Stimulated activated memory B cell treated with anti-CD40 and anti-IgM and Interleukin-4, amounts not matched to agents 10 μg/mL and 1 μg/mL and 100 μg/mL, for 72 hours (primary cell): ENCODE measurements around the gene TBCC.
"Not testable (repeated sequence)": the region's sequence is repeated elsewhere in the genome, so short reads cannot be mapped to it uniquely, and the experiment has no call there.

ENCODE experiments used
- ATAC-seq: fragments of 150-1000 bp; cut with Tn5 transposase; 2 replicates; pipeline ENCODE4 v1.10.0; 2021
- H3K27ac Mint-ChIP-seq: one replicate; pipeline ENCODE4 v1.8.0; 2022; ENCODE audit warnings: mild to moderate bottlenecking, mixed read lengths
- H3K27me3 Mint-ChIP-seq: one replicate; pipeline ENCODE4 v1.8.0; 2022; ENCODE audit warnings: mixed read lengths
- H3K36me3 Mint-ChIP-seq: one replicate; pipeline ENCODE4 v1.8.0; 2022; ENCODE audit warnings: mixed read lengths
- H3K4me1 Mint-ChIP-seq: one replicate; pipeline ENCODE4 v1.8.0; 2022; ENCODE audit warnings: mixed read lengths
- H3K4me3 Mint-ChIP-seq: one replicate; pipeline ENCODE4 v1.8.0; 2022; ENCODE audit warnings: mild to moderate bottlenecking, moderate library complexity, mixed read lengths
- H3K9me3 Mint-ChIP-seq: one replicate; pipeline ENCODE4 v1.8.0; 2022; ENCODE audit warnings: mixed read lengths

TBCC gene

GRCh38 chr6:42779521-42779920, 33.6 kb upstream of the TBCC start:
- peaks cover 6% of the 10 kb centered on the region for H3K36me3 Mint-ChIP-seq
- no peaks in the 10 kb centered on the region for H3K9me3 Mint-ChIP-seq
- no peak overlapping the region for H3K27ac Mint-ChIP-seq
- H3K4me3 Mint-ChIP-seq: no peak overlapping the region
- H3K27me3 Mint-ChIP-seq: no peaks in the 10 kb centered on the region
- ATAC-seq: no peak
- H3K4me1 Mint-ChIP-seq: peaks cover 50% of the 10 kb centered on the region

- Mint-ChIP-seq H3K36me3 (no peaks in the 10 kb centered on the region), H3K4me3 (no peak overlapping the region), H3K4me1 (peaks cover 62% of the 10 kb centered on the region), H3K9me3 (no peaks in the 10 kb centered on the region), H3K27ac (no peak overlapping the region), H3K27me3 (no peaks in the 10 kb centered on the region)
- no peak for ATAC-seq
Observed at GRCh38 chr6:42778122-42778521, 32.2 kb upstream of the TBCC start.

- peak; percentile 63 for ATAC-seq
- H3K9me3 Mint-ChIP-seq: no peaks in the 10 kb centered on the region
- peaks cover 68% of the 10 kb centered on the region for H3K4me1 Mint-ChIP-seq
- H3K27me3 Mint-ChIP-seq: no peaks in the 10 kb centered on the region
- no peak overlapping the region for H3K27ac Mint-ChIP-seq
- peak overlapping the region; percentile 38 for H3K4me3 Mint-ChIP-seq
- H3K36me3 Mint-ChIP-seq: no peaks in the 10 kb centered on the region
Observed at GRCh38 chr6:42777126-42777822, 31.4 kb upstream of the TBCC start.

- H3K27me3 Mint-ChIP-seq, H3K36me3 Mint-ChIP-seq, H3K9me3 Mint-ChIP-seq: not testable (repeated sequence)
- peaks cover 80% of the 10 kb centered on the region for H3K4me1 Mint-ChIP-seq
- ATAC-seq: peak; percentile 87
- peak overlapping the region; percentile 96 for H3K27ac Mint-ChIP-seq
- H3K4me3 Mint-ChIP-seq: peak overlapping the region; percentile 83
Observed at GRCh38 chr6:42774821-42775487, 29.1 kb upstream of the TBCC start.

GRCh38 chr6:42774201-42774600, 28.3 kb upstream of the TBCC start:
- Mint-ChIP-seq H3K27ac (peak overlapping the region; percentile 96), H3K4me3 (peak overlapping the region; percentile 83), H3K27me3 (no peaks in the 10 kb centered on the region), H3K36me3 (no peaks in the 10 kb centered on the region), H3K4me1 (peaks cover 77% of the 10 kb centered on the region), H3K9me3 (no peaks in the 10 kb centered on the region)
- ATAC-seq: no peak

GRCh38 chr6:42771741-42772100, 25.8 kb upstream of the TBCC start:
- Mint-ChIP-seq H3K27me3 (no peaks in the 10 kb centered on the region), H3K4me1 (peaks cover 64% of the 10 kb centered on the region), H3K9me3 (no peaks in the 10 kb centered on the region), H3K4me3 (peak overlapping the region; percentile 52), H3K36me3 (peaks cover 17% of the 10 kb centered on the region), H3K27ac (peak overlapping the region; percentile 100)
- no peak for ATAC-seq

- Mint-ChIP-seq H3K4me1 (peaks cover 54% of the 10 kb centered on the region), H3K9me3 (no peaks in the 10 kb centered on the region), H3K36me3 (peaks cover 27% of the 10 kb centered on the region), H3K27me3 (no peaks in the 10 kb centered on the region), H3K4me3 (no peak overlapping the region), H3K27ac (peak overlapping the region; percentile 100)
- no peak for ATAC-seq
Observed at GRCh38 chr6:42769836-42770235, 23.9 kb upstream of the TBCC start.

GRCh38 chr6:42769051-42769450, 23.1 kb upstream of the TBCC start:
- H3K27me3 Mint-ChIP-seq: no peaks in the 10 kb centered on the region
- peaks cover 27% of the 10 kb centered on the region for H3K36me3 Mint-ChIP-seq
- peaks cover 47% of the 10 kb centered on the region for H3K4me1 Mint-ChIP-seq
- no peak for ATAC-seq
- no peaks in the 10 kb centered on the region for H3K9me3 Mint-ChIP-seq
- H3K27ac Mint-ChIP-seq: no peak overlapping the region
- H3K4me3 Mint-ChIP-seq: no peak overlapping the region

GRCh38 chr6:42766163-42766670, 20.3 kb upstream of the TBCC start:
- Mint-ChIP-seq H3K36me3 (peaks cover 27% of the 10 kb centered on the region), H3K9me3 (no peaks in the 10 kb centered on the region), H3K27ac (peak overlapping the region; percentile 46), H3K4me3 (no peak overlapping the region), H3K27me3 (no peaks in the 10 kb centered on the region), H3K4me1 (peaks cover 23% of the 10 kb centered on the region)
- no peak for ATAC-seq

- Mint-ChIP-seq H3K36me3 (peaks cover 27% of the 10 kb centered on the region), H3K27me3 (no peaks in the 10 kb centered on the region), H3K9me3 (no peaks in the 10 kb centered on the region), H3K27ac (no peak overlapping the region), H3K4me3 (no peak overlapping the region), H3K4me1 (peaks cover 12% of the 10 kb centered on the region)
- no peak for ATAC-seq
Observed at GRCh38 chr6:42764911-42765648, 19.2 kb upstream of the TBCC start.

- ATAC-seq: no peak
- H3K9me3 Mint-ChIP-seq: no peaks in the 10 kb centered on the region
- no peak overlapping the region for H3K27ac Mint-ChIP-seq
- peaks cover 38% of the 10 kb centered on the region for H3K36me3 Mint-ChIP-seq
- peaks cover 17% of the 10 kb centered on the region for H3K4me1 Mint-ChIP-seq
- H3K4me3 Mint-ChIP-seq: no peak overlapping the region
- H3K27me3 Mint-ChIP-seq: no peaks in the 10 kb centered on the region
Observed at GRCh38 chr6:42762950-42763349, 17.0 kb upstream of the TBCC start.

GRCh38 chr6:42762426-42762859, 16.5 kb upstream of the TBCC start:
- Mint-ChIP-seq H3K4me3 (no peak overlapping the region), H3K27ac (no peak overlapping the region), H3K27me3 (no peaks in the 10 kb centered on the region), H3K36me3 (peaks cover 35% of the 10 kb centered on the region), H3K4me1 (peaks cover 17% of the 10 kb centered on the region), H3K9me3 (no peaks in the 10 kb centered on the region)
- ATAC-seq: no peak

- Mint-ChIP-seq H3K36me3 (peaks cover 26% of the 10 kb centered on the region), H3K9me3 (no peaks in the 10 kb centered on the region), H3K27me3 (no peaks in the 10 kb centered on the region), H3K27ac (no peak overlapping the region), H3K4me1 (peaks cover 16% of the 10 kb centered on the region), H3K4me3 (no peak overlapping the region)
- no peak for ATAC-seq
Observed at GRCh38 chr6:42761287-42762067, 15.6 kb upstream of the TBCC start.

GRCh38 chr6:42758756-42759430, 13.0 kb upstream of the TBCC start:
- ATAC-seq: no peak
- H3K4me3 Mint-ChIP-seq: no peak overlapping the region
- peaks cover 26% of the 10 kb centered on the region for H3K36me3 Mint-ChIP-seq
- peaks cover 34% of the 10 kb centered on the region for H3K4me1 Mint-ChIP-seq
- no peaks in the 10 kb centered on the region for H3K27me3 Mint-ChIP-seq
- no peak overlapping the region for H3K27ac Mint-ChIP-seq
- no peaks in the 10 kb centered on the region for H3K9me3 Mint-ChIP-seq
